ENCODE results near the gene ARHGAP31. TPM values are rescaled to one million over a fixed set of nuclear protein-coding genes. Genes with fewer than 3 reads are reported as not detected.

The ARHGAP31 gene
- total and polyA plus RNA-seq, 2 experiments from 2014 or later: 1.2 to 4.3 TPM

- TF ChIP-seq ZNF331 (CRISPR knock-in tag; IDR thresholded peaks at IDR 0.05; ENCODE audit: low read depth) (no peak), EZH2phosphoT487 (IDR thresholded peaks at IDR 0.05; ENCODE audit: unreplicated experiment) (no peak), NANOG (IDR thresholded peaks at IDR 0.05; ENCODE audit: borderline replicate concordance) (no peak), STAT1 (IDR thresholded peaks at IDR 0.05; ENCODE audit: unreplicated experiment) (no peak), REST (IDR thresholded peaks at IDR 0.05; ENCODE audit: unreplicated experiment) (no peak), CREB1 (CRISPR knock-in tag; IDR thresholded peaks at IDR 0.05; ENCODE audit: low read depth) (no peak), ZNF114 (CRISPR knock-in tag; IDR thresholded peaks at IDR 0.05) (no peak), ETS1 (IDR thresholded peaks at IDR 0.05) (no peak), CTCF (conservative IDR thresholded peaks at IDR 0.05; ENCODE audit: low read depth in 2 of 2) (peak; percentile 45 to 75)
- Mint-ChIP-seq H3K27me3 (ENCODE audit: insufficient read depth, low read depth, poor library complexity) (peaks cover 2% of the 10 kb centered on the region), H3K9me3 (no peaks in the 10 kb centered on the region), H3K27ac (no peak overlapping the region), H3K4me3 (no peak overlapping the region), H3K4me1 (peaks cover 4% of the 10 kb centered on the region; the same call in 1 of the 3 replicates), H3K36me3 (ENCODE audit: low read depth) (no peaks in the 10 kb centered on the region)
- ATAC-seq (peak; percentile 61), DNase-seq (ENCODE audit: low spot score) (peak; percentile 45)
- Histone ChIP-seq H2AFZ (no peak overlapping the region), H3K4me1 (ENCODE audit: insufficient read depth) (no peaks in the 10 kb centered on the region), H3K4me3 (no peak overlapping the region), H3K9me2 (ENCODE audit: insufficient read depth) (no peaks in the 10 kb centered on the region), H4K20me1 (replicated peaks; ENCODE audit: insufficient read depth) (no peaks in the 10 kb centered on the region), H3K27ac (ENCODE audit: low read depth) (no peak overlapping the region), H3K4me2 (no peak overlapping the region), H3F3A (replicated peaks; ENCODE audit: low read depth) (no peaks in the 10 kb centered on the region), H3K36me3 (ENCODE audit: insufficient read depth) (no peaks in the 10 kb centered on the region), H3K79me2 (replicated peaks; ENCODE audit: insufficient read depth) (no peaks in the 10 kb centered on the region), H3K27me3 (ENCODE audit: insufficient read depth) (no peaks in the 10 kb centered on the region)
These were observed 94.4 kb downstream of the ARHGAP31 start for GRCh38 chr3:119388577-119388976.

GRCh38 chr3:119395923-119396358 is 101.8 kb downstream of the ARHGAP31 start:
- H4K20me1 ChIP-seq (replicated peaks; ENCODE audit: insufficient read depth): no peaks in the 10 kb centered on the region
- H3K9me3 Mint-ChIP-seq: no peaks in the 10 kb centered on the region
- H3K4me3 ChIP-seq: no peak overlapping the region
- H3K4me2 ChIP-seq: peak overlapping the region; percentile 60
- H3K27ac ChIP-seq (ENCODE audit: low read depth): peak overlapping the region; percentile 16; the same call in 1 of the 2 replicates
- peaks cover 26% of the 10 kb centered on the region for H3K4me1 ChIP-seq (ENCODE audit: insufficient read depth)
- no peaks in the 10 kb centered on the region for H3F3A ChIP-seq (replicated peaks; ENCODE audit: low read depth)
- H3K4me1 Mint-ChIP-seq: peaks cover 29% of the 10 kb centered on the region
- no peaks in the 10 kb centered on the region for H3K79me2 ChIP-seq (replicated peaks; ENCODE audit: insufficient read depth)
- no peak for ATAC-seq
- TF ChIP-seq NANOG (IDR thresholded peaks at IDR 0.05; ENCODE audit: borderline replicate concordance) (no peak), ZNF331 (CRISPR knock-in tag; IDR thresholded peaks at IDR 0.05; ENCODE audit: low read depth) (no peak), EZH2 (IDR thresholded peaks at IDR 0.05; ENCODE audit: low read depth, unreplicated experiment) (no peak), ETS1 (IDR thresholded peaks at IDR 0.05) (no peak), ZNF114 (CRISPR knock-in tag; IDR thresholded peaks at IDR 0.05) (no peak)
- no peak overlapping the region for H2AFZ ChIP-seq
- peaks cover 6% of the 10 kb centered on the region for H3K27me3 Mint-ChIP-seq (ENCODE audit: insufficient read depth, low read depth, poor library complexity)
- no peaks in the 10 kb centered on the region; the same call in 2 of the 3 replicates for H3K36me3 Mint-ChIP-seq (ENCODE audit: low read depth)
- DNase-seq (ENCODE audit: low spot score): no peak
- H3K27me3 ChIP-seq (ENCODE audit: insufficient read depth): no peaks in the 10 kb centered on the region
- no peaks in the 10 kb centered on the region for H3K9me2 ChIP-seq (ENCODE audit: insufficient read depth)
- H3K27ac Mint-ChIP-seq: no peak overlapping the region
- H3K4me3 Mint-ChIP-seq: no peak overlapping the region
- no peaks in the 10 kb centered on the region for H3K36me3 ChIP-seq (ENCODE audit: insufficient read depth)

All from GM23338 (cell line).